ENCODE measurements around the gene PLPP2. TPM values are rescaled to one million over a fixed set of nuclear protein-coding genes. Genes with fewer than 3 reads are reported as not detected.

The PLPP2 gene
- polyA plus RNA-seq, 1 donor (not counting 4 experiments of a cell fraction or from before 2014, with no cell fraction given): 13.6 TPM

GRCh38 chr19:330503-330902, 39.3 kb upstream of the PLPP2 start:
- Histone ChIP-seq H3K9ac (ENCODE audit: control insufficient read depth, extremely low read depth, insufficient read depth, low read length) (no peak overlapping the region), H3K9me1 (ENCODE audit: control insufficient read depth, extremely low read depth, insufficient read depth, low read length) (no peaks in the 10 kb centered on the region), H3K4me2 (ENCODE audit: control insufficient read depth, extremely low read depth, insufficient read depth, low read depth, low read length) (no peak overlapping the region), H3K27me3 (ENCODE audit: control insufficient read depth, extremely low read depth, insufficient read depth, low read length) (no peaks in the 10 kb centered on the region), H3K4me3 (ENCODE audit: control insufficient read depth in 2 of 3, extremely low read depth in 1 of 3, insufficient read depth in 2 of 3, low read depth in 1 of 3, low read length in 3 of 3) (no peak overlapping the region), H3K36me3 (ENCODE audit: control insufficient read depth in 2 of 2, extremely low read depth in 1 of 2, insufficient read depth in 2 of 2, low read length in 2 of 2) (peaks cover 30 to 40% of the 10 kb centered on the region in 2 experiments), H3K9me3 (ENCODE audit: control insufficient read depth, low read depth, low read length) (peaks cover 9% of the 10 kb centered on the region), H2AFZ (ENCODE audit: control insufficient read depth, low read length) (no peak overlapping the region), H3K4me1 (ENCODE audit: control insufficient read depth, extremely low read depth, insufficient read depth, low read length) (no peaks in the 10 kb centered on the region), H3K27ac (ENCODE audit: control insufficient read depth, insufficient read depth, low read length) (no peak overlapping the region), H4K20me1 (ENCODE audit: control insufficient read depth, extremely low read depth, insufficient read depth, low read length) (no peaks in the 10 kb centered on the region), H3K79me2 (ENCODE audit: control insufficient read depth, insufficient read depth, low read length) (peaks cover 20% of the 10 kb centered on the region)
- dilution Hi-C loops (cut with MboI; ENCODE audit: extremely low pct_ligation_motif_present, low sequenced_read_pairs): no loop called here
- DNase-seq (ENCODE audit: low read depth, low spot score) (no peak), FAIRE-seq (no peak)
- TF ChIP-seq CTCF (optimal IDR thresholded peaks at IDR 0.05 in 1 of 3, IDR thresholded peaks at IDR 0.05 in 1 of 3, conservative IDR thresholded peaks at IDR 0.05 in 1 of 3; ENCODE audit: extremely low read depth in 1 of 3, insufficient read depth in 2 of 3, low read length in 3 of 3) (no peak), EZH2 (IDR thresholded peaks at IDR 0.05; ENCODE audit: low read length) (no peak)

- no peak for TF ChIP-seq EZH2 (IDR thresholded peaks at IDR 0.05; ENCODE audit: low read length)
- TF ChIP-seq CTCF (optimal IDR thresholded peaks at IDR 0.05 in 1 of 3, IDR thresholded peaks at IDR 0.05 in 1 of 3, conservative IDR thresholded peaks at IDR 0.05 in 1 of 3; ENCODE audit: extremely low read depth in 1 of 3, insufficient read depth in 2 of 3, low read length in 3 of 3): no peak
- H3K79me2 ChIP-seq (ENCODE audit: control insufficient read depth, insufficient read depth, low read length): peaks cover 14% of the 10 kb centered on the region
- dilution Hi-C loops (cut with MboI; ENCODE audit: extremely low pct_ligation_motif_present, low sequenced_read_pairs): no loop called here
Observed at GRCh38 chr19:329876-330275, 38.7 kb upstream of the PLPP2 start.

More at GRCh38 chr19:329876-330275, 38.7 kb upstream of the PLPP2 start:
- Histone ChIP-seq H3K9ac (ENCODE audit: control insufficient read depth, extremely low read depth, insufficient read depth, low read length) (no peak overlapping the region), H3K4me1 (ENCODE audit: control insufficient read depth, extremely low read depth, insufficient read depth, low read length) (no peaks in the 10 kb centered on the region), H3K4me3 (ENCODE audit: control insufficient read depth in 2 of 3, extremely low read depth in 1 of 3, insufficient read depth in 2 of 3, low read depth in 1 of 3, low read length in 3 of 3) (no peak overlapping the region), H3K27ac (ENCODE audit: control insufficient read depth, insufficient read depth, low read length) (no peak overlapping the region), H2AFZ (ENCODE audit: control insufficient read depth, low read length) (no peak overlapping the region), H4K20me1 (ENCODE audit: control insufficient read depth, extremely low read depth, insufficient read depth, low read length) (no peaks in the 10 kb centered on the region), H3K36me3 (ENCODE audit: control insufficient read depth in 2 of 2, extremely low read depth in 1 of 2, insufficient read depth in 2 of 2, low read length in 2 of 2) (peaks cover 24 to 43% of the 10 kb centered on the region in 2 experiments), H3K4me2 (ENCODE audit: control insufficient read depth, extremely low read depth, insufficient read depth, low read depth, low read length) (no peak overlapping the region), H3K9me1 (ENCODE audit: control insufficient read depth, extremely low read depth, insufficient read depth, low read length) (no peaks in the 10 kb centered on the region), H3K9me3 (ENCODE audit: control insufficient read depth, low read depth, low read length) (peaks cover 9% of the 10 kb centered on the region), H3K27me3 (ENCODE audit: control insufficient read depth, extremely low read depth, insufficient read depth, low read length) (no peaks in the 10 kb centered on the region)
- FAIRE-seq (no peak), DNase-seq (ENCODE audit: low read depth, low spot score) (no peak)
